Activated naive CD8-positive, alpha-beta T cell treated with anti-CD3 and anti-CD28 coated beads, Interleukin-2, amount 50 U/mL, for 24 hours (primary cell): ENCODE measurements around the gene MALRD1.

ENCODE experiments used
- ATAC-seq: fragments of 150-1000 bp; cut with Tn5 transposase; one replicate; pipeline ENCODE4 v1.10.0; 2021
- DNase-seq: peaks from one replicate; pipeline ENCODE4 v3.0.0; 2021
- H3K27ac Mint-ChIP-seq: one replicate; pipeline ENCODE4 v1.8.0; 2021; ENCODE audit warnings: mild to moderate bottlenecking, mixed read lengths
- H3K27me3 Mint-ChIP-seq: one replicate; pipeline ENCODE4 v1.8.0; 2021; ENCODE audit warnings: mixed read lengths
- H3K36me3 Mint-ChIP-seq: one replicate; pipeline ENCODE4 v1.8.0; 2021; ENCODE audit warnings: low read depth, mixed read lengths
- H3K4me1 Mint-ChIP-seq: one replicate; pipeline ENCODE4 v1.8.0; 2021; ENCODE audit warnings: mixed read lengths
- H3K4me3 Mint-ChIP-seq: one replicate; pipeline ENCODE4 v1.8.0; 2021; ENCODE audit warnings: mild to moderate bottlenecking, moderate library complexity, mixed read lengths
- H3K9me3 Mint-ChIP-seq: one replicate; pipeline ENCODE4 v1.8.0; 2021; ENCODE audit warnings: mixed read lengths

Gene MALRD1

DNA sequence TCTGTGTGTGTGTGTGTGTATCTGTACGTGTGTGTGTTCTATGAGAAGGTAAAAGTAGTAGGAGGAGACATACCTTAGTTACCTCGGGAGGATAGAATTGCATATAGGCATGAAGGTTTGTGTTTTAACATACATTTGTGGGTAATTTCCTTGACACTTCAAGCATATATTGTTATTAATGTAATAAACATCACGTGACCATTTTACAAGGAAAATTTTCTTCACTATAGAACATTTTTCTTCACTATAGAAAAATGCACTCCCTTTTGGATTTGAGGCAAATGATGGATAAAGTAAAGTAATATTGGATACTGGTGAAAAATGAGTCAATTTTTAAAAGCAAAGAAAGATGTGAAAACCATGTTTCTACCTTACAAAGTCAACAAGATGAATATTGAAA lies 640.6 kb downstream of the MALRD1 start:
- no peak overlapping the region for H3K27ac Mint-ChIP-seq
- H3K9me3 Mint-ChIP-seq = peaks cover 11% of the 10 kb centered on the region
- H3K4me3 Mint-ChIP-seq = no peak overlapping the region
- H3K4me1 Mint-ChIP-seq = no peaks in the 10 kb centered on the region
- DNase-seq = no peak
- no peak for ATAC-seq
- no peaks in the 10 kb centered on the region for H3K36me3 Mint-ChIP-seq
- H3K27me3 Mint-ChIP-seq = no peaks in the 10 kb centered on the region

DNA sequence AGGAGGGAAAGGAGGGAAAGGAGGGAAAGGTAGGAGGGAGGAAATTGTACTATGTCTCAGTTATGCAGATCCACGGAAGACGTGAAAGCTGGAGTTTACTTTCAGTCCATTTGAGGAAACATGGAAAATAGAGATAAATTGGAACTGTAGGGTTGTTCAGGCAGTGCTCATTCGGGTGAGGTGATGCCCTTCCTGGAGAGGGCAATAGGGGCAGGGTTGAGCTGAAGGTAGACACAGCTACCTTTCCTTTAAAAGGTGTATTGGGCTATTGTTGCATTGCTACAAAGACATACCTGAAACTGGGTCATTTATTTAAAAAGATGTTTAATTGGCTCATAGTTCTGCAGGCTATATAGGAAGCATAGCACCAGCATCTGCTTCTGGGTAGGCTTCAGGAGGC lies 650.7 kb downstream of the MALRD1 start:
- Mint-ChIP-seq H3K4me3 (no peak overlapping the region), H3K36me3 (peaks cover 2% of the 10 kb centered on the region), H3K9me3 (peaks cover 4% of the 10 kb centered on the region), H3K27me3 (no peaks in the 10 kb centered on the region), H3K27ac (no peak overlapping the region), H3K4me1 (no peaks in the 10 kb centered on the region)
- DNase-seq (no peak), ATAC-seq (no peak)

DNA sequence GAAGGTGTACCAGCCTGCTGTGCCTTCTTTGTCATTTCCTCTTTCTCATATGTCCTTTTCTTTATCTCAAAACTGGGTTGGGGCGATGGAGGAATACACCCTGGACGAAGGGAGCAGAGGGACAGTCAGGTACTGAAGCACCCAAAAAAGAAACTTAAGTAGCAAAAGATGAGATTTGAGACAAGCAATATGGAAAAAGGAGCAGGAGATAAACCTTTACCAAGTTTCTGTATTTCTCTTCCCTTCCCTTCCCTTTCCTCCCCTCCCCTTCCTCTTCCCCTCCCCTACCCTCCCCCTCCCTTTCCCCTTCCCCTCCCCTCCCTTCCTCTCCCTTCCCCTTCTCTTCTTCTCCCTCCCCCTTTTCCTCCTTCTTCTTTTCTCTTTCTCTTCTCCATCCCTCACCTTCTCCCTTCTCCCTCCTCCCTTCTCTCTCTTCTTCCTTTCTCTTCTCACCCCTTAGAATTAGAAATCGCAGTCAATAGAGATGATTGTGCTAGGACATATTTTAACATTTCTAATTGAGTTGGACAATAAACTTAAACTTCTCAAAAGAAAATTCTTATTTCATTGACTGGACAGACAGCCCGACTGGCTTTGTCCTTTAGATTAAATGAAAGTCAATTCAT lies 652.9 kb downstream of the MALRD1 start:
- Mint-ChIP-seq H3K9me3 (peaks cover 4% of the 10 kb centered on the region), H3K27me3 (no peaks in the 10 kb centered on the region), H3K27ac (no peak overlapping the region), H3K4me1 (no peaks in the 10 kb centered on the region), H3K36me3 (no peaks in the 10 kb centered on the region), H3K4me3 (no peak overlapping the region)
- ATAC-seq (no peak), DNase-seq (no peak)

DNA sequence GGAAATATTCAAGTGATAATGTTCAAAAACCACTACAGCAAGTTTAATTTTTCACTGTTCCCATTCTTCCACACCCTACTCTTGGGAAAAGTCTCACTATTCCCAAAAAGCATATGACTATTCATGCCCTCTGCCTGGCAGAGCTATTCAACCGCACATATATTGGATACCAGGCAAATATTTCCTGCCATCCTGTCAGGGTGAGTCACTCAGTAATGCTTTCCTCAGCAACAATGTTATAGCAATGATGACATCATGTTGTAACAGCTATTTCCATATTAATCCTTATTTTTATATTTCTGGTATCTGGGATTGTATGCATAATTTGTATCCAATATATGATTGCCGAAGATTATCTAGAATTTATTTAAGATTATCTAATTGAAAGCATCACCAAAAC lies 653.6 kb downstream of the MALRD1 start:
- no peaks in the 10 kb centered on the region for H3K36me3 Mint-ChIP-seq
- no peak overlapping the region for H3K4me3 Mint-ChIP-seq
- no peak overlapping the region for H3K27ac Mint-ChIP-seq
- H3K4me1 Mint-ChIP-seq = no peaks in the 10 kb centered on the region
- no peak for DNase-seq
- no peaks in the 10 kb centered on the region for H3K27me3 Mint-ChIP-seq
- no peak for ATAC-seq
- peaks cover 4% of the 10 kb centered on the region for H3K9me3 Mint-ChIP-seq

DNA sequence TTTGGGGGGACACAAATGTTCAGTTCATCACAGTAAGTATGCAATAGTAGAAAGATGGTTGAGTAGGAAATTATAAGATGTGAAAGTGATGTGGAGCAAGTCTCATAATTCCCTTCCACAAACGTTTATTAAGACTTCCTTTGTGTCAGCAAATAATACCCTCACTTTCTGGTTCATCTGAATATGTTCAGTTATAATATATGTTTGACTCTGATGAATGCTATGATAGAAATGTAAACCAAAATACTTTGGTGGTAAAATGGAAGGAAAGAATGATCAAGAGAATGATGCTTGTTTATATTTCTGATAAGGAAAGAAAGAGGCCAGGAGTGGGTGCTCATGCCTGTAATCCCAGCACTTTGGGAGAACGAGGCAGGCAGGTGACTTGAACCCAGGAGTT lies 655.9 kb downstream of the MALRD1 start:
- DNase-seq (no peak), ATAC-seq (no peak)
- Mint-ChIP-seq H3K27me3 (no peaks in the 10 kb centered on the region), H3K4me3 (no peak overlapping the region), H3K36me3 (no peaks in the 10 kb centered on the region), H3K4me1 (no peaks in the 10 kb centered on the region), H3K9me3 (peaks cover 4% of the 10 kb centered on the region), H3K27ac (no peak overlapping the region)

DNA sequence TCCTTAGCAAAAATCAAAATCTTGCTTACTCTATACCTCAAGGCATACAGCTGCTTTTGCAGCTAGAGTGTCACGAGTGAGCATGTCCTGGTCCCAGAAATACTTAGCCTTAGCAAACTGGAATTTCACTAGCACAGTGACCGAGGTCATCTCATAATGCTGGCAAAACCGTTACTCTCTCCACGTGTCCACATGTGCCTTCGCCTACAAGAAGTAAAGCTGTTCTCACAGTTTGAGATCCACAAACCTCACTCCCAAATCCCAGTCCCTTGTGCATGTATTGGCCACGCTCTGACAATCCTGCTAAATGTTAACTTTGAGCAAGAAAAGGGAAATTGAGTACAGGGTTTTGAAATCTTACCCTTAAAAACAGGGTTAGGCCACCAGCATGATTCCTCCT lies 656.6 kb downstream of the MALRD1 start:
- Mint-ChIP-seq H3K4me1 (no peaks in the 10 kb centered on the region), H3K9me3 (peaks cover 4% of the 10 kb centered on the region), H3K4me3 (no peak overlapping the region), H3K27ac (no peak overlapping the region), H3K27me3 (no peaks in the 10 kb centered on the region), H3K36me3 (no peaks in the 10 kb centered on the region)
- no peak for ATAC-seq
- DNase-seq = no peak

DNA sequence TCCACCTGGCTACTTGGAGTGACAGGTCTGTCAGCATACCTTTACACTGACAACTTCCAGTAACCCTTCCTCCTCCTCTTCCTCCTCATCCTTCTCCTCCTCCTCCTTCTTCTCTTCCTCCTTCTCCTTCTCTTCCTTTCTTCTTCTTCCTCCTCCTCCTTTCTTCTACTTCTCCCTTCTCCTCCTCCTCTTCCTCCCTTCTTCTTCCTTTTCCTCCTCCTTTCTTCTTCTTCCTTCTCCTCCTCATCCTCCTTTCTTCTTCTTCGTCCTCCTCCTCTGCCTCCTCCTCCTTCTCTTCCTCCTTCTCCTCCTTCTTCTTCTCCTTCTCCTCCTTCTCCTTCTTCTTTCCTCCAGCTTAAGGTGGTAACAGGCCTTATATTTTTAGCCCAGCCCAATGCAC lies 658.3 kb downstream of the MALRD1 start:
- ATAC-seq (no peak), DNase-seq (no peak)
- no peak overlapping the region for H3K4me3 Mint-ChIP-seq
- H3K4me1 Mint-ChIP-seq = no peaks in the 10 kb centered on the region
- no peaks in the 10 kb centered on the region for H3K27me3 Mint-ChIP-seq
- no peaks in the 10 kb centered on the region for H3K36me3 Mint-ChIP-seq
- H3K9me3 Mint-ChIP-seq = peaks cover 18% of the 10 kb centered on the region
- no peak overlapping the region for H3K27ac Mint-ChIP-seq

DNA sequence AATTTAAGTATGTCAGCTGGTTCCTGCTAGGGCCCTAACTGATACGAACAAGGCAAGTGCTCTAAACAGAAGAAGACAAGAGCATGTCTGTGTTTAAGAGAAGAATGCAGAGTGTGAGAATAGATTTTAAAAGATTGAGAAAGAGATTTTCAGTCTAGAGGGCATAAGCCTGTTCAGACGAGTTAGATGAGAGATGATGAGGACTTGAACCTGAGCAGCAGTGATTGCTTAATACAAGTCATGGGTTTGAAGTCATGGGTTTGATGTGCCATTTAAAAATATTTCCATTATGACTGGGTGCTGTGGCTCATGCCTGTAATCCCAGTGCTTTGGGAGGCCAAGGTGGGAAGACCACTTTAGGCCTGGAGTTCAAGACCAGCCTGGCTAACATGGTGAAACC lies 658.8 kb downstream of the MALRD1 start:
- Mint-ChIP-seq H3K27ac (no peak overlapping the region), H3K27me3 (no peaks in the 10 kb centered on the region)

DNA sequence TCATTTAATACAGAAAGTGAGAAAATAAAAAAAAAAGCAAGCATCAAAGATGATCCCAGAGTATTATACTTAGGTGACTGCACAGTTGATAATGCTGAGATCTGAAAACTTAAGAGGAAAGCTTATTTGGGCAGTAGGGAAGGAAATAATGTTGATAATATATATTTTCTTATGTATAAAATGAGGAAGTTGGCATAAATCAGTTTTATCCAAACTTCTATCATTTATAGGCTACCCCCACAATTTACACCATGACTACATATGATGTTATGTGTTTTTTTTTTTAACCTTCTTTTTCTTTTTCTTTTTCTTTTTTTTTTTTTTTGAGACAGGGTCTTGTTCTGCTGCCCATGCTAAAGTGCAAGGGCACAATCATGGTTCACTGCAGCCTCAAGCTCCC lies 659.4 kb downstream of the MALRD1 start:
- no peaks in the 10 kb centered on the region for H3K36me3 Mint-ChIP-seq
- ATAC-seq (no peak), DNase-seq (no peak)
- peaks cover 28% of the 10 kb centered on the region for H3K9me3 Mint-ChIP-seq
- H3K4me1 Mint-ChIP-seq = no peaks in the 10 kb centered on the region
- H3K27me3 Mint-ChIP-seq = no peaks in the 10 kb centered on the region
- H3K27ac Mint-ChIP-seq = no peak overlapping the region
- no peak overlapping the region for H3K4me3 Mint-ChIP-seq

More for the DNA sequence above, 658.8 kb downstream of the MALRD1 start:
- no peaks in the 10 kb centered on the region for H3K36me3 Mint-ChIP-seq
- H3K4me3 Mint-ChIP-seq = no peak overlapping the region
- H3K9me3 Mint-ChIP-seq = peaks cover 22% of the 10 kb centered on the region
- no peaks in the 10 kb centered on the region for H3K4me1 Mint-ChIP-seq
- no peak for DNase-seq
- ATAC-seq = no peak

DNA sequence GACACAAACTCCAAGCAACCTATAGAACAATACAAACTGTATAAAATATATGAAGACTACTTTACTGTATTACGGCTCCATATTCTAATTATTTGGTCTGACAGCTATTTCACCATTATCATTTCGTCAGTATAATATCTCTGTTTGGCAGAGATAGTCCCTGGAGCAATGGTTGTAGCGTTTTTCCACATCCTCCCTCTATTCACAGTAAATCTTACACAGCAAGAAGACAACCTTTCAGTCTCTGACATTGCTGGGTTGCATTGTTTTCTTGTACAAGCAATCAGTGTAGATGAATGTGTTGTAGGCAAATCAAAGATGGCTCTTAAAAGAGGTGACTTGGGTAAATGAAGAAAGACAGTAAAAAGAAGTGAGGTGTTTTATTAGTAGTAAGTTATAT lies 662.0 kb downstream of the MALRD1 start:
- H3K4me1 Mint-ChIP-seq = no peaks in the 10 kb centered on the region
- DNase-seq (no peak), ATAC-seq (no peak)
- H3K4me3 Mint-ChIP-seq = no peak overlapping the region
- no peak overlapping the region for H3K27ac Mint-ChIP-seq
- no peaks in the 10 kb centered on the region for H3K27me3 Mint-ChIP-seq
- no peaks in the 10 kb centered on the region for H3K36me3 Mint-ChIP-seq
- H3K9me3 Mint-ChIP-seq = peaks cover 42% of the 10 kb centered on the region

DNA sequence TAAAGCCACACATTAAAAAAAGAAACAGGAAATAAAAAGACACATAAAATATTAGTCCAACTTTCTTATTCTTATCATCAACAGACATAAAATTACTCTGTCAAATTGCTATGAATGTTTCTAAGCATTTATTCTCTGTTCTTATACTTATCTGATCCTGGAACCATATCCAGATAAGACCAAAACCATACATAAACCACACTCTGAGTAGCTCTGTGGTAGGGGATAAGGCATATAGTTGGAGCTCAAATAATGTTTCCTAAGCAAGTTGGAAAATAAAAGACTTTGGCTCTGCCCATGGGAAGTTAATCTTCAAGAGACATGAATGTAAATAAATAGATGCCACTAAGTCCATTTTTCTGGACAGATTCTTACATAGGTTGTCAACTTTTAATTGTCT lies 664.6 kb downstream of the MALRD1 start:
- H3K4me1 Mint-ChIP-seq = no peaks in the 10 kb centered on the region
- no peaks in the 10 kb centered on the region for H3K36me3 Mint-ChIP-seq
- ATAC-seq (no peak), DNase-seq (no peak)
- H3K27me3 Mint-ChIP-seq = no peaks in the 10 kb centered on the region
- no peak overlapping the region for H3K27ac Mint-ChIP-seq
- no peak overlapping the region for H3K4me3 Mint-ChIP-seq
- peaks cover 42% of the 10 kb centered on the region for H3K9me3 Mint-ChIP-seq

DNA sequence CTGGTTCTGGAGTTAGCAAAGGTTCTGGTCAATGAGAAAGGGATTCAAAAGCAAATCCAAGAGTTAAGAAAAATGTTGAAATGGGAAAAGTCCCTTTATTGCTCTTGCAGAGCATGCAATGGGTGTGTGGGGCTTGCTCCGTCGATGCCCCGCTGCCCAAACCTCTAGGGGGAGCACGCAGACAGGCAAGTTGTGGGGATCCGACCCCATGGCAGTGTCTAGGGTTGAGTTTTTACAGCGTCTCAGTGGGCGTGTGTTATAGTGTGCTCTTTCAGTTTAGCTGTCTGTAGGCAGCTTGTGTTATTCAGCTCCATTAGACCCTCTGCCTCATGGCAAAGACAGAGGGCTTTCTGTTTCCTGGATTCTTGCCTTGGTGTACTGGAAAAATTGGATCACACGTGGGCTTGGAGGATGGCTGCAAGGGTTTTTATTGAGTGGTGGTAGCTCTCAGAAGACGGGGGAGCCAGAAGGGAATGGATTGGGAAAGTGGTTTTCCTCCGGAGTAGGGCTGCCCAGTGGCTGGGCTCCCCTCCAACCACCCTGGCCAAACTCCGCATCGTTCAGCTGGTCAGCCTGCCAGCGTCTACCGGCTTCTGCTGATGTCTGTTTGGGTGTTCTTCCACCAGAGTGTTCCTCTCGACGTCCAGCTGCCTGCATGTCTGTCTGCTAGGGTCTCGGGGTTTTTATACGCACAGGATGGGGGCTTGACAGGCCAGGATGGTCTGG lies 665.4 kb downstream of the MALRD1 start:
- Mint-ChIP-seq H3K4me3 (no peak overlapping the region), H3K27ac (no peak overlapping the region)

DNA sequence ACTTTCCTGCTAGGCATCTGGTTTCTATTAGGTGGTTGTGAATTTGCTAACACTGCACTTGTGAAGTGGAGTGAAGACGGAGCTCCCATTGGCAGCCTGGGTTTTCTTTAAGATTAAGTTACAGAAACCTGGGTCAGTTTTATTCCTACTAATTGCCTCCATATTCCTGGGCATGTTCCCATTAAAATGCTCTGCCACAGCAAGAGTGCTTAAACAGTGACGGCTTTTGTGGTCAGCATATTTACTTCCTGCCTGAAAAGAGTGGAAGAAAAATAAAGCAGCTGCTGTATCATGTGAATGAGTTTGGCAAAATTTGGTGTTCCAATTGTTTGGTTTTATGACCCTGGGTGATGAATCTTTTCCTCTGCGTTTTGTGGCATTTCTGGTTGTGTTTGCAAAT lies 670.7 kb downstream of the MALRD1 start:
- H3K27ac Mint-ChIP-seq = no peak overlapping the region
- no peaks in the 10 kb centered on the region for H3K4me1 Mint-ChIP-seq
- no peaks in the 10 kb centered on the region for H3K36me3 Mint-ChIP-seq
- DNase-seq (no peak), ATAC-seq (no peak)
- H3K4me3 Mint-ChIP-seq = no peak overlapping the region
- peaks cover 19% of the 10 kb centered on the region for H3K9me3 Mint-ChIP-seq
- no peaks in the 10 kb centered on the region for H3K27me3 Mint-ChIP-seq

More for the DNA sequence above, 665.4 kb downstream of the MALRD1 start:
- Mint-ChIP-seq H3K27me3 (no peaks in the 10 kb centered on the region), H3K9me3 (peaks cover 42% of the 10 kb centered on the region), H3K4me1 (no peaks in the 10 kb centered on the region), H3K36me3 (no peaks in the 10 kb centered on the region)
- no peak for ATAC-seq
- DNase-seq = no peak

DNA sequence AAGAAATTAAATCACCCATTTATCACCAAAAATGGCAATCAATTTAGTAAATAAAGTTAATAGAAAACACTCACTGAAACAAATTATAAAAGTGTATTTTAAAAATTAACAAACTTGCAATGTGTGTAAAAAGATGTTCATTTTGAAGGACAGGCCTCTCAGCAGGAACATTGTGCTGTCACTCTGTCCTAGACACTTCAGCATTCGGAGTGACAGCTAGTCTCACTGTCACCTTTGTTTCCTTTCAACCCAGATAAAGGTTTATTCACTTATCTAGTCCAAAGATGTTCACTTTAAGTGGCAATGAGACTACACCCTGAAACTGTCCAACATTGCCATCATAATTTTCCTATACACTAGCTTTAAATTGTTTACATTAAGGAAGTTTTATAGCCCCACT lies 675.7 kb downstream of the MALRD1 start:
- Mint-ChIP-seq H3K36me3 (no peaks in the 10 kb centered on the region), H3K4me1 (no peaks in the 10 kb centered on the region), H3K27ac (no peak overlapping the region), H3K4me3 (no peak overlapping the region), H3K27me3 (no peaks in the 10 kb centered on the region), H3K9me3 (peaks cover 19% of the 10 kb centered on the region)
- ATAC-seq = no peak
- DNase-seq = no peak

DNA sequence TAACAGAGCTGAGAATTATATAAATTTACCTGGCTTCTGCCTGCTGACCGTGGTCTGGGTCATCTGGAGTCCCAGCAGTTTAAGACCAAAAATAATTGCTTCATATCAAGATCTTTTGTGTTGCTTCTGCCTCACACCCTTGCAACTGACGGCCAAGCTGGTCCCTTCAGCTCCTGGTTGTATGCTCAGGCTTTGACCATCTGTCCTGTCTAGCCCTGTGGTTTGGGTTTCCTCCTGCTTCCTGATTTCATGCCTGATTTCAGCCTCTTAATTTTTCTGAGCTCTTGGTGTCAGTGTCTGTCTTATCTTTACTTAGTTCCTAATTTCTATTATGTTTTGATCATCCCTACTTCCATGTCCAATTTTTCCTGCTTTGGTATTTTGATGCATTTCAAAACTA lies 679.8 kb downstream of the MALRD1 start:
- Mint-ChIP-seq H3K9me3 (peaks cover 11% of the 10 kb centered on the region), H3K4me3 (no peak overlapping the region), H3K27me3 (no peaks in the 10 kb centered on the region), H3K27ac (no peak overlapping the region), H3K4me1 (peaks cover 2% of the 10 kb centered on the region), H3K36me3 (no peaks in the 10 kb centered on the region)
- no peak for DNase-seq
- ATAC-seq = no peak
